Cardiac septum (tissue), 1 donor: ENCODE measurements around the gene NDUFS1. TPM values are rescaled to one million over a fixed set of nuclear protein-coding genes. Genes with fewer than 3 reads are reported as not detected.
"Not testable (repeated sequence)": the region's sequence is repeated elsewhere in the genome, so short reads cannot be mapped to it uniquely, and the experiment has no call there.

Experiments used
- DNase-seq: peaks from one replicate; pipeline ENCODE4 v3.0.0-alpha.2; 2020; ENCODE audit warnings: low spot score
- intact Hi-C: fragments of 100-400 bp; cut with DNase I; formaldehyde crosslinking; loops from one replicate; pipeline ENCODE4 v1.14.0; 2022
- total RNA-seq: library from RNA; stranded (reverse); fragmentation: NEBNext Ultra II Directional; extraction: Animal tissue kit (Norgen Biotek cat#: 25700); gene quantifications from one replicate; pipeline ENCODE4 v1.2.1, GENCODE V29; 2021
- donor health status: DM: no; HTN: no; CAD: no.

The NDUFS1 gene
- total RNA-seq, 1 donor from 2014 or later: 388 TPM

GRCh38 chr2:206112846-206113547, 46.2 kb downstream of the NDUFS1 start:
- intact Hi-C loops: no loop called here

GRCh38 chr2:206112108-206112507, 47.1 kb downstream of the NDUFS1 start:
- DNase-seq: no peak
- intact Hi-C loops: no loop called here

More at GRCh38 chr2:206112846-206113547, 46.2 kb downstream of the NDUFS1 start:
- no peak for DNase-seq

GRCh38 chr2:206108713-206109112, 50.5 kb downstream of the NDUFS1 start:
- no peak for DNase-seq
- intact Hi-C loops: no loop called here

- intact Hi-C loops: no loop called here
- no peak for DNase-seq
Observed at GRCh38 chr2:206105541-206105940, 53.7 kb downstream of the NDUFS1 start.

- intact Hi-C loops: no loop called here
- no peak for DNase-seq
Observed at GRCh38 chr2:206105038-206105437, 54.2 kb downstream of the NDUFS1 start.

- intact Hi-C loops: not testable (repeated sequence)
- DNase-seq: peak; percentile 88
Observed at GRCh38 chr2:206098872-206099271, 60.4 kb downstream of the NDUFS1 start.

GRCh38 chr2:206098471-206098870, 60.8 kb downstream of the NDUFS1 start:
- no peak for DNase-seq
- intact Hi-C loops: no loop called here

GRCh38 chr2:206096876-206097275, 62.4 kb downstream of the NDUFS1 start:
- DNase-seq: no peak
- intact Hi-C loops: no loop called here

GRCh38 chr2:206095536-206096332, 63.5 kb downstream of the NDUFS1 start:
- intact Hi-C loops: no loop called here
- DNase-seq: no peak

- intact Hi-C loops: no loop called here
- no peak for DNase-seq
Observed at GRCh38 chr2:206092297-206092696, 66.9 kb downstream of the NDUFS1 start.

GRCh38 chr2:206088248-206088647, 71.0 kb downstream of the NDUFS1 start:
- intact Hi-C loops: no loop called here
- DNase-seq: no peak

GRCh38 chr2:206086716-206087350, 72.4 kb downstream of the NDUFS1 start:
- no peak for DNase-seq
- intact Hi-C loops: no loop called here

- intact Hi-C loops: loop anchor here (1.0 kb wide), 1 partner anchor 73 kb away; the partner anchor contains the start of genes EEF1B2 and NDUFS1
Observed at GRCh38 chr2:206085742-206086445, 73.3 kb downstream of the NDUFS1 start, which contains the start of gene INO80D. Gene INO80D (minus strand): TSS chr2:206086174. CDS start chr2:206063016, 23,158 bp downstream.

GRCh38 chr2:206084870-206085741, 74.1 kb downstream of the NDUFS1 start:
- peak; percentile 81 for DNase-seq
- intact Hi-C loops: loop anchor here (1.0 kb wide), 1 partner anchor 74 kb away; the partner anchor contains the start of genes EEF1B2 and NDUFS1

More at GRCh38 chr2:206085742-206086445, 73.3 kb downstream of the NDUFS1 start, which contains the start of gene INO80D:
- DNase-seq: peak; percentile 87

GRCh38 chr2:206084439-206084869, 74.8 kb downstream of the NDUFS1 start:
- DNase-seq: peak; percentile 82
- intact Hi-C loops: no loop called here

- DNase-seq: no peak
- intact Hi-C loops: no loop called here
Observed at GRCh38 chr2:206083602-206084438, 75.4 kb downstream of the NDUFS1 start.

GRCh38 chr2:206082298-206082843, 76.9 kb downstream of the NDUFS1 start:
- intact Hi-C loops: no loop called here
- no peak for DNase-seq
